LoVo (cell line): Measurements from ENCODE around the gene GJD3.

ENCODE experiments used
- DNase-seq: peaks from one replicate; pipeline ENCODE4 v3.0.0-alpha.2; 2016; ENCODE audit warnings: low spot score

GJD3 gene

DNA sequence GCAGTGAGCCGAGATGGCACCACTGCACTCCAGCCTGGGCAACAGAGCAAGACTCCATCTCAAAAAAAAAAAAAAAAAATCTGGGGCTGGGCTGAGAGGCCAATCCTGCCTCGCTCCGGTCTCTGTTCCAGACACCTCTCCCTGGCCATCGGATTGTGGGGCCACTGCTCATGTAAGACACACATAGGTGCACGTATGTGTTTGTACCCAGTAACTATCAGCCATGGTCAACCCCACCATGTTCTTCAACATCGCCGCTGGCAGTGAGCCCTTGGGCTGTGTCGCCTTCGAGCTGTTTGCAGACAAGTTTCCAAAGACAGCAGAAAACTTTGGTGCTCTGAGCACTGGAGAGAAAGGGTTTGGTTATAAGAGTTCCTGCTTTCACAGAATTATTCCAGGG is 3.2 kb upstream of the GJD3 start:
- DNase-seq = peak; percentile 18

GRCh38 chr17:40366861-40367518 is 2.5 kb upstream of the GJD3 start:
- no peak for DNase-seq

GRCh38 chr17:40366076-40366860 is 1.7 kb upstream of the GJD3 start:
- no peak for DNase-seq

DNA sequence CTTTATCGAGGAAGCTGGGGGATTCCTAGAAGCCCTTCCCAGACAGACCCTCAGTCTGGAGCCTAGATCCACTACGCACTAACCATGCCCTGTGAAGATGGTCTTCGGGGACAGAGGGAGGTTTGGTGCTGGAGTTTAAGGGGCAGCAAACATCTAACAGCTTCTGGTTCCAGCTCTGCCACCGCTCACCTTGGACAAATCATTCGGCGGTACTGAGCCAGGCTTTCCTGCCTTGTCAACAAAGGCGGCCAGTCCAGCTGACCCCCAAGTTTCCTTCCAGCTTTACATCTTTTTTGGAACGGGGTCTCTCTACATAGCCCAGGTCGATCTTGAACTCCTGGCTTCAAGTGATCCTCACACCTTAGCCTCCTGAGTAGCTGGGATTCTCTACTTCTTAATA is 369 bp upstream of the GJD3 start:
- DNase-seq = no peak

DNA sequence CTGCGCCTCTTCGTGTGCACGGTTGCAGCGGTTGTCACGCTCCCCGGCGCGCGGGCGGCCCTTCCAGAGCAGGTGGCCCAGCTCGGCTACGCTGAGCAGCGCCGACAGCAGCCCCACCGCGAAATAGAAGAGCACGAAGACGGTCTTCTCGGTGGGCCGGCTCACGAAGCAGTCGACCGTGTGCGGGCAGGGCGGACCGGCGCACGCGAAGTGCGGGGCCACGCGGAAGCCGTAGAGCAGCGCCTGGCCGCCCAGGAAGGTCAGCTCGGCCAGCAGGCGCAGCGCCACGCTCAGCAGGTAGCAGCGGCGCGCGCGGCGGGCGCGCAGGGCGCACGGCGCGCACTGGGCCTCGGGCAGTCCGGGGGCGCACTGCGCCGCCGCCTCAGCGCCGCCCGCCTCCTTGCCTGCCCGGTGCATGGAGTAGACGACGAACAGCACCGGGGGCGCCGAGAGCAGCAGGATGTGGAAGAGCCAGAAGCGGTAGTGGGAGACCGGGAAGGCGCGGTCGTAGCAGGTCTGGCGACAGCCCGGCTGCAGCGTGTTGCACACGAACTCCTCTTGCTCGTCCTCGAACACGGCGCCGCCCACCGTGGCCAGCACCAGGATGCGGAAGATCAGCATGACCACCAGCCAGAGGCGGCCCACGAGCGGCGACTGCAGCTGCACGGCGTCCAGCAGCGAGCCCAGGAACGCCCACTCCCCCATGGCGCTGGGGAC is 1.3 kb downstream of the GJD3 start:
- DNase-seq = peak; percentile 24

DNA sequence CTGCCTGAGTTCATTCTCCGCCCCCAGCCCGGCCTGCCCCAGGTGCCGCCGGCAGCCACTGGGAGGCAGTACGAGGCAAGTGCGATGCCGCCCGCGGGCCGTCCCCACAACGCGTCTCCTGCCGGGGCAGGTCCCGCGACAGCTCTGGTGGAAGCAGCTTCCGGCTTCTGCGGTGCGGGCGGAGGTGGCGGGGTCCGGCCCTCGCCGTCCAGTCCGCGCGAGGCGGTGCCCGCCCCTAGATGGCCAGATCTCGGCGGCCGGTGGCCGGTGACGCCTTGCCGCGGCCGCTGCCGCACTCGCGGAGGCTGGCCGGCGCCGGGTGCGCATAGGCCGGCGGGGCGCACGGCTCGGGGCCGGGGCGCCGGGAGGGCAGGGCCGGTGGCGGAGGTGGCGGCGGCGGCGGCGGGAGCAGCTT is 1.8 kb downstream of the GJD3 start:
- peak; percentile 74 for DNase-seq

GRCh38 chr17:40361925-40362695 is 2.4 kb downstream of the GJD3 start:
- no peak for DNase-seq

DNA sequence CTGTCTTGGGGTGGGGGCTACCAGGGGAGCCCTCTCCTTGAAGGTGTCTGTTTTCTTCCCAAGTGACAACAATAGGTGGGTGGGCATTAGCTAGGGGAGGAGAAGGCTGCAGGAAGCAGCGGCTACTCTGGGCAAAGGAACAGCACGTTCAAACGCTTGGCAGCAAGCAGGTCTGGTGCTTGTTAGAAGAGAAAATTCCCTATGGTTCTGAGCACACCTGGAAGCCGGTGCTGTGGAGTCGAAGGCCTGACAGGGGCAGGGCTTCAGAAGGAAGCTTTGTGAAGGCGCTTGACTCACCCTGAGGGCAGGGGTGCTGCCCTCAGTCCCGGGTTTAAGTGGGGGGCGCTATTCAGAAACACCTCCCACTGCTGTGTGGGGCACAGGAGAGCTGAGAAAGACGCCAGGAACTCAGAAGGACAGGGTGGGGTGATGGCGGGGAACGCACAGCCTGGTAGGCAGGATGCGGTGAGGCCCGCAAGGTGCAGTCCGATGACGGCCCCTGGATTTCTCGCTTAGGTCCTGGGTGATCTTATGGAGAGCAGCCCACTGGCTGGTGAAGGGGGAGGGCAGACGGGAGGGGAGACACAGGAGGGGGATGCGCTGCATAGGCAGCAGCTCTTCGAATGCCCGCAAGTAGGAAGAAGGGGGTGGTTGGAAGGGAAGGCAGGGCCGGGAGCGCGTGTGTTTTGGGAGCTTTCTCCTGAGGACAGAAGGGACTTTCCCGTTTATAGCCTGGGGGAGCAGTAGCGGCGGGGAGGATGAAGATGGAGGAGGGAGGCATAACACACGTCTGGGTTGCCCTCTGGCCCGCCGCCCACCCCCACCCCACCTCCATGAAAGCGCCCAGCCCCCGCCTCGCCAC is 3.2 kb downstream of the GJD3 start:
- DNase-seq = no peak

- no peak for DNase-seq
These were observed 4.4 kb downstream of the GJD3 start for GRCh38 chr17:40360091-40360490.

DNA sequence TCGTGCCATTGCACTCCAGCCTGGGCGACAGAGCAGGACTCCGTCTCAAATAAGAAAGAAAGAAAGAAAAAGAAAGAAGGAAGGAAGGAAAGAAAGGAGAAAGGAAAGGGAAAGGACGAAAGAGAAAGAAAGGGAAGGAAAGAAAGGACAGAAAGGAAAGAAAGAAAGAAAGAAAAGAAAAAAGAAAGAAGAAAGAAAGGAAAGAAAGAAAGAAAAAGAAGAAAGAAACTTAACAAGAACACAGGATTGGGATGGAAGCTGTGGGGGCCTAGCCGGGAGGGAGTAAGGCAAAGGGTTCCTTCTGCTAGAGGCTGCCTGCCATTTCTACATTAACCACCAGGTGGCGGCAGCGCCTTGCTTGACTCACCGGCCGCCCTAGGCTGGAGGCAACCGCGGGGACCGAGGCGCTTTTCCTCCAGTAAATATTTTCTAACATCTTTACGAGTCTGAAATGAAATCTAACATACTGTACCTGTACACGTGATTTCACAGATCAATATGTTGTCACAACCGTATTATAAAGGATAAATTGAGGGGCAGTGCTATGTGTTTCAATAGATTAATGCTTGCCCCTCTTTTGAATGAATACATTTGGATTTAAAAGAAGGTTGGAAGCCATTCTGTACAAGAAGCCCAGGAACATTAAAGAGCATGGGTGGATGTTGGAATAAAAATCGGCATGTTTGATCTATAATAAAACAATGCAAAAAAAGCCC is 6.1 kb downstream of the GJD3 start:
- DNase-seq = peak; percentile 84

GRCh38 chr17:40356990-40357881 is 7.3 kb downstream of the GJD3 start:
- DNase-seq = no peak

DNA sequence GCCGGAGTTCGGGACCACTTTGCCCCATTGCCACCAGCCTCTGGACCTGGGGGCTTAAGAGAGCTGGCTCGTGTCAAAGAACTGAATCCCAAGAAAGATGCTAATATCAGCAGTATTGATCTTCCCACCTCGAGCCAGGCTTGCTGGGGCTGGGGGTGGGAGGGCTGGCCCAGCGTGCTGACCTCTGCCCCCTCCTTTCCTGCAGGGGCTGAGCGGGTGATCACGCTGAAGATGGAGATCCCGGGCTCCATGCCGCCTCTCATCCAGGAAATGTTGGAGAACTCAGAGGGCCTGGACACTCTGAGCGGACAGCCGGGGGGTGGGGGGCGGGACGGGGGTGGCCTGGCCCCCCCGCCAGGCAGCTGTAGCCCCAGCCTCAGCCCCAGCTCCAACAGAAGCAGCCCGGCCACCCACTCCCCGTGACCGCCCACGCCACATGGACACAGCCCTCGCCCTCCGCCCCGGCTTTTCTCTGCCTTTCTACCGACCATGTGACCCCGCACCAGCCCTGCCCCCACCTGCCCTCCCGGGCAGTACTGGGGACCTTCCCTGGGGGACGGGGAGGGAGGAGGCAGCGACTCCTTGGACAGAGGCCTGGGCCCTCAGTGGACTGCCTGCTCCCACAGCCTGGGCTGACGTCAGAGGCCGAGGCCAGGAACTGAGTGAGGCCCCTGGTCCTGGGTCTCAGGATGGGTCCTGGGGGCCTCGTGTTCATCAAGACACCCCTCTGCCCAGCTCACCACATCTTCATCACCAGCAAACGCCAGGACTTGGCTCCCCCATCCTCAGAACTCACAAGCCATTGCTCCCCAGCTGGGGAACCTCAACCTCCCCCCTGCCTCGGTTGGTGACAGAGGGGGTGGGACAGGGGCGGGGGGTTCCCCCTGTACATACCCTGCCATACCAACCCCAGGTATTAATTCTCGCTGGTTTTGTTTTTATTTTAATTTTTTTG is 8.5 kb downstream of the GJD3 start:
- no peak for DNase-seq

GRCh38 chr17:40355123-40355803 is 9.3 kb downstream of the GJD3 start:
- no peak for DNase-seq

GRCh38 chr17:40354221-40355122 is 10.1 kb downstream of the GJD3 start:
- no peak for DNase-seq

GRCh38 chr17:40352779-40353394 is 11.7 kb downstream of the GJD3 start:
- no peak for DNase-seq

DNA sequence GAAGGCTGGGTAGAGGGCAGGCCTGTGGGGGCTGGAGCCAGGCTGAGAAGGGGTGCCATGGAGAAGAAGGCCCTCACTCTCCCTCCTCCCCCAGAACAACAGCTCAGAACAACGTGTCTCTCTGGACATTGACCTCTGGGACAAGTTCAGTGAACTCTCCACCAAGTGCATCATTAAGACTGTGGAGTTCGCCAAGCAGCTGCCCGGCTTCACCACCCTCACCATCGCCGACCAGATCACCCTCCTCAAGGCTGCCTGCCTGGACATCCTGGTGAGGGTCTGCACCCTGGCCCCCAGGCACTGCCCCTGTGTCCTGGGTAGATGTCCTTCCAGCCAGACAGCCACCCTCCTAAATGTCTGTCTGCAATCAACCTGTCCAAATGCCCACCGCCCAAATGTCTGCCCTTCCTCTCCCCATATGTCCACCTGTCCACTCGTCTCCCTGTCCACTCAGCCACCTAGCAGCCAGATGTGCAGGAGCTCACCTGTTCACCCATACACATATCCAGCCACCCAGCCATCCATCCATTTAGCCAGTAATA is 12.2 kb downstream of the GJD3 start:
- DNase-seq = no peak
